Occipital lobe (tissue), 2 donors: ENCODE results near the gene DYNLRB2. TPM values are rescaled to one million over a fixed set of nuclear protein-coding genes. Genes with fewer than 3 reads are reported as not detected.

Experiments used
- DNase-seq: peaks from one replicate; lab custom pipeline; 2025; lab: John Stamatoyannopoulos, UW
- total RNA-seq: library from RNA; depleted of rRNA; stranded (reverse); fragments of >200 nt; gene quantifications from one replicate; pipeline ENCODE4 v1.2.3, GENCODE V29; 2014

Gene DYNLRB2
- total RNA-seq, 1 donor from 2014 or later: 1.1 TPM

GRCh38 chr16:80552277-80552676, 11.5 kb downstream of the DYNLRB2 start:
- DNase-seq: no peak

DNA sequence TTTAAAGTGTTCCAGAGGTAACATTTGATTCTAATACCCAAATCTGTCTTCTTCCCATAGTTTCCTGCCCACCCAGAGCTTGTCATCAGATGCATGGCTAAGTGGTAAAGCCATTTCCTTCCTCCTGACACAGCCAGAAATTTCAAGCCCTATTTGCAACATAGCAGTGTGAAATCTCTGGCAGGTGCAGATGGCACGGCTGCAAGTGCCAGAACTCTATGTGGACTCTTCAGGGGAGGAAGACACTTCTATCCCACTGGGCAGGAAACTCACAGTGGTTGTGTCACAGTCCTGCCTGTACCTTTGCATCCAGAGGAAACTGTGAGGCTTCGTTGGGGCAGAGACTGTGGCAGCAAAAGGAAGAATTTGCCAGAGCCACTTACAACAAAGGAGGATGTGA, 13.2 kb downstream of the DYNLRB2 start:
- DNase-seq: no peak

- DNase-seq: no peak
Measured at GRCh38 chr16:80556481-80556880, 15.7 kb downstream of the DYNLRB2 start.

- no peak for DNase-seq
Measured at GRCh38 chr16:80557037-80557436, 16.2 kb downstream of the DYNLRB2 start.

- DNase-seq: no peak
Measured at GRCh38 chr16:80559369-80559768, 18.6 kb downstream of the DYNLRB2 start.

- DNase-seq: no peak
Measured at GRCh38 chr16:80563066-80563465, 22.3 kb downstream of the DYNLRB2 start.

GRCh38 chr16:80564394-80564793, 23.6 kb downstream of the DYNLRB2 start:
- no peak for DNase-seq

GRCh38 chr16:80569440-80570105, 28.8 kb downstream of the DYNLRB2 start:
- DNase-seq: no peak

DNA sequence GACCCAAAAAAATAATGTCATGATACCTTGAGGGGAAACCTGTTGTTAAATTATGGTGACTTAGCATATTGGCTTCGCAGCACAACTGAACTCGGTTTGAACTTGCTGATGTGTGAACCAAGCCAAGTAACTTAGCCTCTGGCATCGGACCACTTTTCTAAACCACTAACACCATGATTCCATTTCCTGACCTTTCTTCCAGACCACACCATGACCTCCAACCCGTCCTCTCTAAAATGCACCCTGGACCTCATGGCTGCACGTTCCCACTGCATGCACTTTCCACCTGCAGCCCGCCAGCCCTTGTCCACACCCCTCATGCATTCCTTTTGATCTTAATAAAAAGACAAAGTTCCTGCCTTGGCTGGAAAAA, 29.3 kb downstream of the DYNLRB2 start:
- DNase-seq: no peak

GRCh38 chr16:80573700-80574120, 32.9 kb downstream of the DYNLRB2 start:
- no peak for DNase-seq

DNA sequence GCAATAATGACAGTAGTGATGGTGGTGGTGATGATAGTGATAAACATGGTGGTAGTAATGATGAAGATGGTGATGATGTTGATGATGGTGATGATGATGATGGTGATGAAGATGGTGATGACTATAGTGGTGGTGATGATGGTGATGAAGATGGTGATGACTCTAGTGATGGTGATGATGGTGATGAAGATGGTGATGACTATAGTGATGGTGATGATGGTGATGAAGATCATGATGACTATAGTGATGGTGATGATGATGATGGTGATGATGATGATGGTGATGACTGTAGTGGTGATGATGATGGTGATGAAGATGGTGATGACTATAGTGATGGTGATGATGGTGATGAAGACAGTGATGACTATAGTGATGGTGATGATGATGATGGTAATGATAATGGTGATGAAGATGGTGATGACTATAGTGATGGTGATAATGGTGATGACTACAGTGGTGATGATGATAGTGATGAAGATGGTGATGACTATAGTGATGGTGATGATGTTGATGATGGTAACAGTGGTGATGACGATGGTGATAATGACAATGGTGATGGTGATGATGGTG, 35.6 kb downstream of the DYNLRB2 start:
- no peak for DNase-seq

- no peak for DNase-seq
Measured at GRCh38 chr16:80577485-80578280, 36.9 kb downstream of the DYNLRB2 start.

DNA sequence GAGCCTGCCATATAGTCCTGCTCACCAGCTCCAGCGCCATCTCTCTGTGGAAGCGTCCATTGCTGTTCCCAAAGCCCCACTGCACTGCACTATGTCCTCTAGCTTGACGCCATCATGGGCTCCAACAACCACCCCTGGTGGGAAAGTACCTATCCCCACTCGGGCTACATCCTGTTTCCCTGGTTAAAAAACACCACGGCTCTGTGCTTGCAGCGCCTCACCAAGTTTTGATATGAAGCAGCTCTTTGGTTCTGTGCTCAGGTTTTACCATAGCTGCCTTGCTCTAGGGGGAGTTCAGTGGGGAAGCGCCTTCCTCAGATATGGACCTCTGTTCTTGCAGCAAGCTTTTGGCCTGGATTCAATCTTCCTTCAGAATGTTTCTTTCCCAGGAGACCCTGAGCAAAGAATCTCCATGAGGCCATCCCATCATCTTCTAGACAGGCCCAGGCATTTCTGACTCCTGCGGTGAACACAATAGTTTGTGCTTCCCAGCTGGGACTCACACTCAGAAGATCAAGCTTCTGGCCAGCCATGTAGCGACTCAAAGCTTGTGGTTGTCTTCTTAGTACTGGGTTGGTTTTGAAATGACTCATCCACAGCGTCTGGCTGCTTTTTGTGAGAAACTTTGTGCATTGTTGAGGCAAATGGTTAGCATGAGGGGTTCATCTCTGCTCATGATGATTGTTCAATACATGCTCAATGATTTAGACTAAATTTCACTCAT, 39.5 kb downstream of the DYNLRB2 start:
- DNase-seq: no peak

GRCh38 chr16:80583466-80583865, 42.7 kb downstream of the DYNLRB2 start:
- DNase-seq: no peak

GRCh38 chr16:80585764-80586163, 45.0 kb downstream of the DYNLRB2 start:
- DNase-seq: no peak

- DNase-seq: no peak
Measured at GRCh38 chr16:80586476-80586875, 45.7 kb downstream of the DYNLRB2 start.

DNA sequence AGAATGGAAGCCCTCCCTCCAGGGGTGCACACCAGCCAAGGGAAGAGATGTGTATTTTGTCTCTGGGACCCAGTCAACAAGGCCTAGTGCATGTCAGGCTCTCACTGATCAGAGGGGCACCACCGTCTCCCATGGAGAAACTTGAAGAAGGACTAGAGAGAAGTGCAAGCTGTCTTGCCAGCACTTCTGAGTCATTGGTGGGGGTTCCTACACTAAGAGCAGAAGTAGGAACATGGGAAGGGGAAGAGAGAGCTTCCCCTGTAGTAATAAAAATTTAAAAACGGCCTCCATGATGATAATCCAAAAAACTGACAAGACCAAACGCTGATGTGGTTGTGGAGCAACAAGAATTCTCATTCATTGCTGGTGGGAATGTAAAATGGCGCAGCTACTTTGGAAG, 46.3 kb downstream of the DYNLRB2 start:
- DNase-seq: no peak

DNA sequence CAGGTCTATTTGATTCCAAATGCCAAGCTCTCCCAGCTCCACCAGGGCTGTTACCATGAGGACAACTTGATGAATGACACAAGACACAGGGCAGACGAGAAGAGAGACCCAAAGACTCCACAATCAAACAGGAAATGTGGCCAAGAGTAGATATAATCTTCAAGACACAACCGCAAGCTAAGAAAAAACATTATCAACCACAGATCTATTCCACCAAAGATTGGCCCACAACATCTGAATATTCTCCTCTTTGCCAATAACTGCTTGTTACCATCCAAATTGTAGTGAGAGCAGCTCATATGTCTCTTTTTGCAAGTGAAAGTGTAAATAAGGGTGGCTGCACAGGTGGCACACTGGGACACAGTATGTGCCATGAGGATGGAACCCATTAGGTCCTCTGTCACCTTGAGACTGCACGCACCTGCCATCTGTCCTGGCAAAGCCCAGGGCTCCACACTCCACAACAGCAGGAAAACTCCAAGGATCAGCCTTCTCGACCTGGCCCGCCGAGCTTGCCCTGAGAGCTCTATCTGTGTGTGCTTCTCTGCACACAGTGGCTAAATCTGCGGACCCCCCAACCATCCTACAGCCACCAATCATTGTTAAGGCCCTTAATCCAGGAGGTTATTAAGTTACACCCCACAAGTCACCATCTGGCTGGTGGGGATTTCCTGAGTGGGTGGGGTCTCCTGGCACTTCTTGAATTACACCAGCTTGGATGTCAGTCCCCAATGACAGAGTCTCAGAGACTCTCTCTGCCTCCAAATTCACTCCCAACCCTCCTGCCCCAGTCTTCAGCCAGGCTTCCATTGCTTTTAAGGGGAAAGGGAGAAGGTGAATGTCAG, 50.5 kb downstream of the DYNLRB2 start:
- DNase-seq: no peak

- DNase-seq: no peak
Measured at GRCh38 chr16:80592273-80592672, 51.5 kb downstream of the DYNLRB2 start.

DNA sequence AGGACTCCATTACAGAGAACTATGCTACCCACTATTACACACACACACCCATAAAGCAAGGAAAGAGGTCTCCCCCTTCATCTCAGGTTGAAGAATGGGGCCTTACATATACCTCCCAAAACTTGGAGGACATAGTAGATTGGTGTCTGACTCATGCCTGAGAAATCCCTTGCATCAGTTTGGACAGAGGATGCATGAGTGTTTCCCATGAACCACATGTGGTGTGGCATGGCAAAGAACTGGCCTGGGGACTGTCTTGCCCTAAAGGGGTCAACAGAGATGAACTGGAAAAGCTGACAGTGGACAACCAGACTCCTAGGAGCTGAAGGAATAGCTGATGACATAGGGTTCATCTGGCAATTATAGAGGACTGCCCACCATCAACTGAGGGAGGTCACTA, 54.0 kb downstream of the DYNLRB2 start:
- no peak for DNase-seq
